GM23338 (cell line): ENCODE measurements around the gene AMELX. TPM values are rescaled to one million over a fixed set of nuclear protein-coding genes. Genes with fewer than 3 reads are reported as not detected.

Source experiments
- ATAC-seq: fragments of 200-7000 bp; cut with Tn5 transposase; 3 replicates; pipeline ENCODE4 v1.9.1; 2020
- DNase-seq: peaks from one replicate; pipeline ENCODE4 v3.0.0-alpha.2; 2015; ENCODE audit warnings: low spot score
- H2AFZ ChIP-seq: fragments of 200-600 bp; sonication (generic); 2 replicates; pipeline ENCODE4 v1.8.0; 2016; ENCODE audit warnings: antibody characterized with exemption, mild to moderate bottlenecking, moderate library complexity
- H3F3A ChIP-seq: fragments of 200-600 bp; sonication (generic); replicated peaks from 2 replicates; pipeline ENCODE4 v1.8.0; 2017; ENCODE audit warnings: antibody characterized with exemption, mixed run types, low read depth
- H3K27ac ChIP-seq: fragments of 200-600 bp; sonication (generic); 2 replicates; pipeline ENCODE4 v1.6.1; 2016; ENCODE audit warnings: low read depth
- H3K27me3 ChIP-seq: fragments of 200-600 bp; sonication (generic); 2 replicates; pipeline ENCODE4 v1.8.0; 2016; ENCODE audit warnings: mild to moderate bottlenecking, mixed run types, moderate library complexity; ENCODE audit not compliant: insufficient read depth
- H3K36me3 ChIP-seq: fragments of 200-600 bp; sonication (generic); 2 replicates; pipeline ENCODE4 v1.8.0; 2016; ENCODE audit warnings: mild to moderate bottlenecking; ENCODE audit not compliant: insufficient read depth
- H3K4me1 ChIP-seq: fragments of 200-600 bp; sonication (generic); 2 replicates; pipeline ENCODE4 v1.8.0; 2016; ENCODE audit warnings: mild to moderate bottlenecking, moderate library complexity; ENCODE audit not compliant: insufficient read depth
- H3K4me2 ChIP-seq: fragments of 200-600 bp; sonication (generic); 2 replicates; pipeline ENCODE4 v1.7.1; 2017; ENCODE audit warnings: mixed run types
- H3K4me3 ChIP-seq: fragments of 200-600 bp; sonication (generic); 2 replicates; pipeline ENCODE4 v1.6.1; 2016; ENCODE audit warnings: mixed run types
- H3K79me2 ChIP-seq: fragments of 200-600 bp; sonication (generic); replicated peaks from 2 replicates; pipeline ENCODE4 v1.8.0; 2017; ENCODE audit warnings: mild to moderate bottlenecking; ENCODE audit not compliant: insufficient read depth
- H3K9me2 ChIP-seq: fragments of 200-600 bp; sonication (generic); 2 replicates; pipeline ENCODE4 v1.8.0; 2017; ENCODE audit not compliant: insufficient read depth
- H4K20me1 ChIP-seq: fragments of 200-600 bp; sonication (generic); replicated peaks from 2 replicates; pipeline ENCODE4 v1.8.0; 2017; ENCODE audit warnings: mild to moderate bottlenecking; ENCODE audit not compliant: insufficient read depth
- H3K27ac Mint-ChIP-seq: 2 replicates; pipeline ENCODE4 v1.8.0; 2020; ENCODE audit warnings: inconsistent platforms, mild to moderate bottlenecking, moderate library complexity, mixed read lengths
- H3K27me3 Mint-ChIP-seq: 3 replicates; pipeline ENCODE4 v1.8.0; 2022; ENCODE audit warnings: low read depth, mild to moderate bottlenecking, moderate library complexity, mixed read lengths, inconsistent platforms; ENCODE audit not compliant: insufficient read depth, poor library complexity
- H3K36me3 Mint-ChIP-seq: 3 replicates; pipeline ENCODE4 v1.8.0; 2021; ENCODE audit warnings: low read depth, mild to moderate bottlenecking, inconsistent platforms, moderate library complexity, mixed read lengths
- H3K4me1 Mint-ChIP-seq: 3 replicates; pipeline ENCODE4 v1.8.0; 2020; ENCODE audit warnings: mild to moderate bottlenecking, inconsistent platforms, mixed read lengths
- H3K4me3 Mint-ChIP-seq: 3 replicates; pipeline ENCODE4 v1.8.0; 2021; ENCODE audit warnings: moderate library complexity, mild to moderate bottlenecking, inconsistent platforms, mixed read lengths
- H3K9me3 Mint-ChIP-seq: 3 replicates; pipeline ENCODE4 v1.8.0; 2020; ENCODE audit warnings: moderate library complexity, mild to moderate bottlenecking, inconsistent platforms, mixed read lengths
- EZH2phosphoT487 ChIP-seq: fragments of 200-600 bp; sonication (generic); IDR thresholded peaks from one replicate; pipeline ENCODE4 v1.8.1; 2018; ENCODE audit warnings: antibody characterized with exemption; ENCODE audit not compliant: unreplicated experiment
- JUNB ChIP-seq: IDR thresholded peaks from one replicate; pipeline ENCODE4 v1.6.1; 2016; ENCODE audit warnings: antibody characterized with exemption; ENCODE audit not compliant: unreplicated experiment
- NANOG ChIP-seq: IDR thresholded peaks from 2 replicates; pipeline ENCODE4 v1.6.1; 2016; ENCODE audit warnings: antibody characterized with exemption, borderline replicate concordance
- POLR2AphosphoS5 ChIP-seq: IDR thresholded peaks from 2 replicates; pipeline ENCODE4 v1.6.1; 2016; ENCODE audit warnings: antibody characterized with exemption, low read depth
- ZNF114 ChIP-seq: fragments of 250-450 bp; sonication (Bioruptor Pico); IDR thresholded peaks from 2 replicates; pipeline ENCODE4 v1.5.0; 2020; ENCODE audit warnings: mild to moderate bottlenecking, moderate library complexity
- ZNF331 ChIP-seq: fragments of 250-450 bp; sonication (Bioruptor Pico); IDR thresholded peaks from 2 replicates; pipeline ENCODE4 v1.5.0; 2020; ENCODE audit warnings: low read depth, mild to moderate bottlenecking, moderate library complexity
- ZNF462 ChIP-seq: fragments of 250-450 bp; sonication (Bioruptor Pico); IDR thresholded peaks from 2 replicates; pipeline ENCODE4 v1.5.0; 2020; ENCODE audit warnings: mild to moderate bottlenecking, moderate library complexity
- polyA plus RNA-seq: library from polyadenylated mRNA; unstranded; fragments of >200 nt; fragmentation: Nextera tagmentation; extraction: Ambion mirVana; gene quantifications from 2 replicates; pipeline ENCODE4 v1.2.1, GENCODE V29; 2016
- total RNA-seq: library from RNA; depleted of rRNA; stranded (reverse); fragments of >200 nt; shearing (Covaris generic); gene quantifications from 2 replicates; pipeline ENCODE4 v1.2.3, GENCODE V29; 2014
- TF ChIP-seq, protein P1 (sequence below), 2 experiments: fragments of 200-600 bp in 1 of 2; sonication (generic) in 1 of 2; conservative IDR thresholded peaks; 2 replicates each; pipeline versions ENCODE4 v1.5.1 to v1.6.1; 2016 to 2017; ENCODE audit warnings: antibody characterized with exemption in 2 of 2, low read depth in 2 of 2, mild to moderate bottlenecking in 2 of 2, moderate library complexity in 1 of 2

The AMELX gene
- total and polyA plus RNA-seq, 2 experiments from 2014 or later = not detected

- no peak for TF ChIP-seq ZNF462 (CRISPR knock-in tag)
- TF ChIP-seq JUNB = no peak
- TF ChIP-seq, protein P1, sequence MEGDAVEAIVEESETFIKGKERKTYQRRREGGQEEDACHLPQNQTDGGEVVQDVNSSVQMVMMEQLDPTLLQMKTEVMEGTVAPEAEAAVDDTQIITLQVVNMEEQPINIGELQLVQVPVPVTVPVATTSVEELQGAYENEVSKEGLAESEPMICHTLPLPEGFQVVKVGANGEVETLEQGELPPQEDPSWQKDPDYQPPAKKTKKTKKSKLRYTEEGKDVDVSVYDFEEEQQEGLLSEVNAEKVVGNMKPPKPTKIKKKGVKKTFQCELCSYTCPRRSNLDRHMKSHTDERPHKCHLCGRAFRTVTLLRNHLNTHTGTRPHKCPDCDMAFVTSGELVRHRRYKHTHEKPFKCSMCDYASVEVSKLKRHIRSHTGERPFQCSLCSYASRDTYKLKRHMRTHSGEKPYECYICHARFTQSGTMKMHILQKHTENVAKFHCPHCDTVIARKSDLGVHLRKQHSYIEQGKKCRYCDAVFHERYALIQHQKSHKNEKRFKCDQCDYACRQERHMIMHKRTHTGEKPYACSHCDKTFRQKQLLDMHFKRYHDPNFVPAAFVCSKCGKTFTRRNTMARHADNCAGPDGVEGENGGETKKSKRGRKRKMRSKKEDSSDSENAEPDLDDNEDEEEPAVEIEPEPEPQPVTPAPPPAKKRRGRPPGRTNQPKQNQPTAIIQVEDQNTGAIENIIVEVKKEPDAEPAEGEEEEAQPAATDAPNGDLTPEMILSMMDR (conservative IDR thresholded peaks at IDR 0.05; ENCODE audit: low read depth in 2 of 2) = no peak
- TF ChIP-seq NANOG = no peak
- no peak for TF ChIP-seq EZH2phosphoT487
- TF ChIP-seq ZNF114 (CRISPR knock-in tag) = no peak
- TF ChIP-seq POLR2AphosphoS5 = no peak
These were observed 16.0 kb downstream of the AMELX start (continued) for GRCh38 chrX:11309220-11309619.

DNA sequence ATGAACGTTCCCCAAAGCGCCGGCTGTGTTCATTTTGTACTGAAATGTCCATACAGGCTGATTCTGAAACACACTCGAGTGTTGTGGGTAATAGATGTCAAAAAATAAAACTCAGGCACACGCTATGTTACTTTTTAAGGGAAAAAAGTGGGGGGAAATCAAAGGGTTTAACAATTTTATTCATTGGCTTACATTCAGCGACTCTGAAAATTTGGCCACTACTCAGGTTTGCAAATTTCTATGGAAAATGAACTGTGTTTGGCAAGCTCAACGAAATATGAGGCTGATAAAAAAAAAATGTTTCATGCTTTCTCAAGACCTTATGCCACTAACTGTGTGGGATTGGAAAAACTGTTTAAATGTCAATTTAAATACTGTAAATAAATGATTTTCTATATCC, 18.5 kb downstream of the AMELX start:
- peaks cover 5% of the 10 kb centered on the region for H3K4me1 Mint-ChIP-seq
- ATAC-seq (no peak), DNase-seq (no peak)

More for the DNA sequence above, 18.5 kb downstream of the AMELX start:
- H3K27ac Mint-ChIP-seq = no peak overlapping the region
- H3F3A ChIP-seq = no peaks in the 10 kb centered on the region
- H3K9me3 Mint-ChIP-seq = no peaks in the 10 kb centered on the region
- no peak for TF ChIP-seq ZNF331 (CRISPR knock-in tag)
- no peak for TF ChIP-seq JUNB
- TF ChIP-seq NANOG = no peak
- no peak for TF ChIP-seq EZH2phosphoT487
- no peak for TF ChIP-seq ZNF462 (CRISPR knock-in tag)
- no peak overlapping the region for H3K4me3 ChIP-seq
- H3K27me3 ChIP-seq = no peaks in the 10 kb centered on the region
- H3K4me3 Mint-ChIP-seq = no peak overlapping the region
- H4K20me1 ChIP-seq = no peaks in the 10 kb centered on the region
- no peak overlapping the region for H3K4me2 ChIP-seq
- H3K36me3 Mint-ChIP-seq = no peaks in the 10 kb centered on the region
- H3K79me2 ChIP-seq = no peaks in the 10 kb centered on the region
- no peaks in the 10 kb centered on the region for H3K4me1 ChIP-seq
- H2AFZ ChIP-seq = no peak overlapping the region
- H3K27me3 Mint-ChIP-seq = no peaks in the 10 kb centered on the region
- H3K36me3 ChIP-seq = no peaks in the 10 kb centered on the region
- no peak overlapping the region for H3K27ac ChIP-seq
- H3K9me2 ChIP-seq = no peaks in the 10 kb centered on the region
